ENCODE data around the gene OR2AT4.

DNA sequence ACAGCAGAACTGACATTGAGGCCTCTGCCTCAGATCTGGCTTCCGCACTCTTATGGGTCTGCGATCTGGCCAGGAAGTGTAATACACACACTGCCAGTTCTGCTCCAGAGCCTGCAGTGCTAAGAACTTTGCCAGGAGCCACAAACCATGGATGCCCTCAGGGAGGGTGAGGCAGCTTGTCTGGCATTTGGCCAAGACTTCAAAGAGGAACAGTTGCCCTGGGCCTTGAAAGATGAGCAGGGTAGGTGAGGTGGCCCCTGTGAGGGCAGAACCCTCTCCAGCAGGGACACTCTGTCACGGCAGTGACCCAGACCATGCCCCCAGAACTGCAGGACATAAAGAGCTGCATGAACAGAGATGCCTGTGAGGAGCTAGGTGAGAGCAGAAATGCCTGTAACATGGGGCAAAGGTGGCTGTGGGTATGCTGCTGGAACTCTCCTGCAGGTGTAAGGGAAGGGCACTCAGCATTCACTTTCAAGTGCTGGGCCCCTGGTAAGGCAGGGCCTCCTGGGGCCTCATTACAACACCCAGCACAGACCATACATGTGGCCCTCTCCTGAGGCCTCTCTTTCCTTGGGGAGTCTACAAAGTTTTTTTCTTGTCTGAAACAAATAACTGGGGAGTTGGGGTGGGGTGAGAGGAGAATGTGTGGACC, 60.6 kb downstream of the OR2AT4 start:
- TF ChIP-seq, protein P1, sequence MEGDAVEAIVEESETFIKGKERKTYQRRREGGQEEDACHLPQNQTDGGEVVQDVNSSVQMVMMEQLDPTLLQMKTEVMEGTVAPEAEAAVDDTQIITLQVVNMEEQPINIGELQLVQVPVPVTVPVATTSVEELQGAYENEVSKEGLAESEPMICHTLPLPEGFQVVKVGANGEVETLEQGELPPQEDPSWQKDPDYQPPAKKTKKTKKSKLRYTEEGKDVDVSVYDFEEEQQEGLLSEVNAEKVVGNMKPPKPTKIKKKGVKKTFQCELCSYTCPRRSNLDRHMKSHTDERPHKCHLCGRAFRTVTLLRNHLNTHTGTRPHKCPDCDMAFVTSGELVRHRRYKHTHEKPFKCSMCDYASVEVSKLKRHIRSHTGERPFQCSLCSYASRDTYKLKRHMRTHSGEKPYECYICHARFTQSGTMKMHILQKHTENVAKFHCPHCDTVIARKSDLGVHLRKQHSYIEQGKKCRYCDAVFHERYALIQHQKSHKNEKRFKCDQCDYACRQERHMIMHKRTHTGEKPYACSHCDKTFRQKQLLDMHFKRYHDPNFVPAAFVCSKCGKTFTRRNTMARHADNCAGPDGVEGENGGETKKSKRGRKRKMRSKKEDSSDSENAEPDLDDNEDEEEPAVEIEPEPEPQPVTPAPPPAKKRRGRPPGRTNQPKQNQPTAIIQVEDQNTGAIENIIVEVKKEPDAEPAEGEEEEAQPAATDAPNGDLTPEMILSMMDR (IDR thresholded peaks at IDR 0.05; ENCODE audit: extremely low read depth in 1 of 2, insufficient read depth in 1 of 2, low read depth in 1 of 2, low read length in 2 of 2), result no peak
- TF ChIP-seq EZH2 (IDR thresholded peaks at IDR 0.05; ENCODE audit: borderline replicate concordance, low read depth, low read length, severe bottlenecking), result no peak
- TF ChIP-seq FOS (IDR thresholded peaks at IDR 0.05; ENCODE audit: borderline replicate concordance, insufficient read depth, low read length), result no peak
